GM19193 (cell line): ENCODE data around the gene MORC2.

Source experiments
- POLR2A ChIP-seq: IDR thresholded peaks from 4 replicates; pipeline ENCODE4 v1.6.1; 2011; ENCODE audit not compliant: insufficient read depth, insufficient read length; ENCODE audit errors: extremely low read depth

Gene MORC2

GRCh38 chr22:30968015-30968923 lies at the start of gene MORC2:
TSS of gene MORC2 (minus strand) at chr22:30968774. CDS start at chr22:30967889, 885 bp downstream.
- TF ChIP-seq POLR2A: no peak

GRCh38 chr22:31005535-31005934 lies 37.0 kb upstream of the MORC2 start:
- no peak for TF ChIP-seq POLR2A

- no peak for TF ChIP-seq POLR2A
Measured at GRCh38 chr22:31001124-31001770, 32.7 kb upstream of the MORC2 start.

GRCh38 chr22:30998329-30998728 lies 29.8 kb upstream of the MORC2 start:
- no peak for TF ChIP-seq POLR2A

GRCh38 chr22:30996462-30996861 lies 27.9 kb upstream of the MORC2 start:
- no peak for TF ChIP-seq POLR2A

GRCh38 chr22:30994960-30995359 lies 26.4 kb upstream of the MORC2 start:
- no peak for TF ChIP-seq POLR2A

- no peak for TF ChIP-seq POLR2A
Measured at GRCh38 chr22:30992565-30992964, 24.0 kb upstream of the MORC2 start.

- TF ChIP-seq POLR2A: no peak
Measured at GRCh38 chr22:30990690-30991089, 22.1 kb upstream of the MORC2 start.

- no peak for TF ChIP-seq POLR2A
Measured at GRCh38 chr22:30989474-30989873, 20.9 kb upstream of the MORC2 start.

GRCh38 chr22:30985561-30986208 lies 17.1 kb upstream of the MORC2 start:
- TF ChIP-seq POLR2A: no peak

- TF ChIP-seq POLR2A: no peak
Measured at GRCh38 chr22:30984317-30984716, 15.7 kb upstream of the MORC2 start.

GRCh38 chr22:30982512-30982911 lies 13.9 kb upstream of the MORC2 start:
- no peak for TF ChIP-seq POLR2A

GRCh38 chr22:30979932-30980331 lies 11.4 kb upstream of the MORC2 start:
- no peak for TF ChIP-seq POLR2A

- TF ChIP-seq POLR2A: no peak
Measured at GRCh38 chr22:30978304-30978962, 9.9 kb upstream of the MORC2 start.

GRCh38 chr22:30970356-30970746 lies 1.8 kb upstream of the MORC2 start:
- no peak for TF ChIP-seq POLR2A
